Upper lobe of right lung (tissue), 1 donor: ENCODE results near the gene SH3D19. TPM values are rescaled to one million over a fixed set of nuclear protein-coding genes. Genes with fewer than 3 reads are reported as not detected.

Experiments
- ATAC-seq: fragments of 200-7000 bp; cut with Tn5 transposase; one replicate; pipeline ENCODE4 v1.9.1; 2020; ENCODE audit warnings: mild to moderate bottlenecking, moderate library complexity
- DNase-seq: peaks from one replicate; pipeline ENCODE4 v3.0.0-alpha.2; 2020
- H3K27ac ChIP-seq: fragments of 200-600 bp; one replicate; pipeline ENCODE4 v1.8.0; 2022
- H3K27me3 ChIP-seq: fragments of 200-600 bp; one replicate; pipeline ENCODE4 v1.8.0; 2022; ENCODE audit warnings: mild to moderate bottlenecking
- H3K36me3 ChIP-seq: fragments of 200-600 bp; one replicate; pipeline ENCODE4 v1.8.0; 2022
- H3K4me1 ChIP-seq: fragments of 200-600 bp; one replicate; pipeline ENCODE4 v1.8.0; 2022
- H3K4me3 ChIP-seq: fragments of 200-600 bp; one replicate; pipeline ENCODE4 v1.8.0; 2022; ENCODE audit warnings: mild to moderate bottlenecking
- H3K9me3 ChIP-seq: fragments of 200-600 bp; one replicate; pipeline ENCODE4 v1.8.0; 2022
- intact Hi-C: fragments of 100-400 bp; cut with DNase I; formaldehyde crosslinking; loops from one replicate; pipeline ENCODE4 v1.11.0; 2022
- total RNA-seq: library from RNA; stranded (reverse); fragmentation: NEBNext Ultra II Directional; extraction: Animal tissue kit (Norgen Biotek cat#: 25700); gene quantifications from one replicate; pipeline ENCODE4 v1.2.1, GENCODE V29; 2021
- TF ChIP-seq, protein P1 (sequence below): fragments of 200-600 bp; IDR thresholded peaks from one replicate; pipeline ENCODE4 v1.8.0; 2022; ENCODE audit warnings: antibody characterized with exemption
- donor health status: DM: no; HTN: yes; CAD: no; lungs with severe emphysema.

The SH3D19 gene
- total RNA-seq, 1 donor from 2014 or later, result 125 TPM

DNA sequence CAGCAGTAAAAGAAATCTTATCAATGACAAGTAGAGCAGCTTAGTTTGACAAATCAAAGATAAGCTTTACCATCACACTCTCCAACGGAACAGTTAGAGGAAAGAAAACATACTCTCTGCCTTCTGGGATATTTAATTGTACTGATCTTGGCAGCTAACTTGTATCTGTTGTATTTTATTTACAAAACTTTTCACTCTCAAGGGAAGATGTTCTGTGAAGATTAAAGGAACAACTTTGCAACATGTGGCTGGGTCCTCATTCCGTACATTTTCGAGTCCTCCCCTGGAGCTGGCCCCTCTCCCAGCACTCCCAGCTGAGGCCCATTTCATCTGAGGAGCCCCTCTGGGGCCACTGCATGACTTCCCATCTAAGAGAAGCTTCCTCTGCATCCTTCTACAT, 151.5 kb downstream of the SH3D19 start:
- Histone ChIP-seq H3K9me3 (no peaks in the 10 kb centered on the region), H3K27me3 (no peaks in the 10 kb centered on the region), H3K4me1 (peaks cover 17% of the 10 kb centered on the region), H3K4me3 (no peak overlapping the region), H3K27ac (no peak overlapping the region), H3K36me3 (peaks cover 26% of the 10 kb centered on the region)
- ATAC-seq (peak; percentile 61), DNase-seq (no peak)
- intact Hi-C loops, result no loop called here
- TF ChIP-seq, protein P1, sequence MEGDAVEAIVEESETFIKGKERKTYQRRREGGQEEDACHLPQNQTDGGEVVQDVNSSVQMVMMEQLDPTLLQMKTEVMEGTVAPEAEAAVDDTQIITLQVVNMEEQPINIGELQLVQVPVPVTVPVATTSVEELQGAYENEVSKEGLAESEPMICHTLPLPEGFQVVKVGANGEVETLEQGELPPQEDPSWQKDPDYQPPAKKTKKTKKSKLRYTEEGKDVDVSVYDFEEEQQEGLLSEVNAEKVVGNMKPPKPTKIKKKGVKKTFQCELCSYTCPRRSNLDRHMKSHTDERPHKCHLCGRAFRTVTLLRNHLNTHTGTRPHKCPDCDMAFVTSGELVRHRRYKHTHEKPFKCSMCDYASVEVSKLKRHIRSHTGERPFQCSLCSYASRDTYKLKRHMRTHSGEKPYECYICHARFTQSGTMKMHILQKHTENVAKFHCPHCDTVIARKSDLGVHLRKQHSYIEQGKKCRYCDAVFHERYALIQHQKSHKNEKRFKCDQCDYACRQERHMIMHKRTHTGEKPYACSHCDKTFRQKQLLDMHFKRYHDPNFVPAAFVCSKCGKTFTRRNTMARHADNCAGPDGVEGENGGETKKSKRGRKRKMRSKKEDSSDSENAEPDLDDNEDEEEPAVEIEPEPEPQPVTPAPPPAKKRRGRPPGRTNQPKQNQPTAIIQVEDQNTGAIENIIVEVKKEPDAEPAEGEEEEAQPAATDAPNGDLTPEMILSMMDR, result no peak

DNA sequence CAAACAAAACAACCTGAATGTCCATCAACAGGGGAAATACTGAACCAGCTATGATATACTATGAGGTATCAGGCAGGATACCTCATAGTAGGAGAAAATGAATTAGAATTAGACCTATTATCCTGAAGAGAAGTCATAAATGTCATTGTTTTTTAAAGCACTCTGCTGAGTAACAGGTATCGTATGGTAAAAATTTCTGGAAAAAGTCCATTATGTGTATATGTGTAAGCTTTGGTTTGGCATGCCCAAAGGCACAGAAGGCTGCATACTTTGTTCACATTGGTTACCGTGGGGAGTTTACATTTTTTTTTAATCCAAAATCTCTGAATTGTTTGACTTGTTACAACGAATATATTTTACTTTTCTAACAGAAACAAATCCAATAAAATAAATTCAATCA, 155.5 kb downstream of the SH3D19 start:
- Histone ChIP-seq H3K27ac (no peak overlapping the region), H3K4me3 (no peak overlapping the region), H3K9me3 (no peaks in the 10 kb centered on the region), H3K4me1 (peaks cover 27% of the 10 kb centered on the region), H3K36me3 (peaks cover 11% of the 10 kb centered on the region), H3K27me3 (no peaks in the 10 kb centered on the region)
- TF ChIP-seq, protein P1, result no peak
- intact Hi-C loops, result no loop called here
- ATAC-seq (no peak), DNase-seq (no peak)

DNA sequence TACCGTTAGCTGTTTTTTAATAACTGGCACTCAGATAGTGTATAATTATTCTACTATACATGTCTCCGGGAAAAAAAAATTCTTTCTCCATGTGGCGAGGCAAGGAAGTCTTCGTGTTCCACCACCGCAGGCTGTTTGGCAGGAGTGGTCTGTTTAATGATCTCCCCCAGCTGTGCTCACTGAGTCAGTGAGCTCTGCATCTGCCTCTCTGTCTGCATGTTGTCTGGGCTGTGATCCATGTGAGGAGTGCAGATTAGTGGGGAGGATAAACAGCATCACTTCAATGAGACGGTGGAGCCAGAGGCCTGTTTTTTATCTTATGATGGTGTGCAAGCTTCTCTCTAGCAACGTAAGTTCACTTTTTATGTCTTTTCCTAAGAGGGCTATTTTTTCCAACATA, 156.2 kb downstream of the SH3D19 start:
- intact Hi-C loops, result no loop called here
- Histone ChIP-seq H3K4me1 (peaks cover 27% of the 10 kb centered on the region), H3K27me3 (no peaks in the 10 kb centered on the region), H3K27ac (no peak overlapping the region), H3K4me3 (no peak overlapping the region), H3K36me3 (peaks cover 12% of the 10 kb centered on the region), H3K9me3 (no peaks in the 10 kb centered on the region)
- TF ChIP-seq, protein P1, result no peak
- ATAC-seq, result peak; percentile 86
- no peak for DNase-seq

DNA sequence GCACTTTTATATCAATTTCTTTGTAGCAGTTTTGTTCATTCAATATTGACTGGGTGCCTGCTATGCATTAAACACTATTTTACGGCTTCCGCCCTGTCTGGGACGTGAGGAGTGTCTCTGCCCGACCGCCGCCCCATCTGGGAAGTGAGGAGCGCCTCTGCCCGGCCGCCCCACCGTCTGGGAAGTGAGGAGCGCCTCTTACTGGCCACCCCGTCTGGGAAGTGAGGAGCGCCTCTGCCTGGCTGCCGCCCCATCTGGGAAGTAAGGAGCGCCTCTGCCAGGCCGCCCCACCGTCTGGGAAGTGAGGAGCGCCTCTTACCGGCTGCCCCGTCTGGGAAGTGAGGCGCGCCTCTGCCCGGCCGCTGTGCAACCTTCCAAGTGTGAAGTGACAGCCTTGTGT, 157.8 kb downstream of the SH3D19 start:
- TF ChIP-seq, protein P1, result no peak
- DNase-seq (no peak), ATAC-seq (no peak)
- peaks cover 21% of the 10 kb centered on the region for H3K4me1 ChIP-seq
- no peak overlapping the region for H3K4me3 ChIP-seq
- intact Hi-C loops, result no loop called here
- H3K27ac ChIP-seq, result peak overlapping the region; percentile 18
- no peaks in the 10 kb centered on the region for H3K9me3 ChIP-seq
- no peaks in the 10 kb centered on the region for H3K27me3 ChIP-seq
- peaks cover 14% of the 10 kb centered on the region for H3K36me3 ChIP-seq

DNA sequence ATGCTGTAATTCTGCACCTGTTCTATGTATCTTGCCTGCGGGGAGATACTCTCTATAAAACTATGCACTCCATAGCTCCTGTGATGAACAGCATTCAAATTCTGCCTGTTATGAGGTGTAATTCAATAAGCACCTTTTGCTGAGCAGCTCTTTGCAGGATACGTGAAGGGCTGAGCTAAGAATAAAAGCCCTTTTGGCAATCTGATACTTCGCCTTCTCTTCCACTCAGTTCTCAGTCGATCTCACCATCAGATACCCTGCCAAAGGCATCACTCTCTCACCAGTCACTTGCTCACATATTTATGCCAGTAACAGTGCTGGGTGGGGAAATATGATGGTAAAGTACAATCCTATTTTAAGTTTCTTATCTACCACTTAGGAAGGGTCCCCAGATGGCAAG, 158.8 kb downstream of the SH3D19 start:
- no peak for DNase-seq
- peaks cover 21% of the 10 kb centered on the region for H3K4me1 ChIP-seq
- H3K27ac ChIP-seq, result peak overlapping the region; percentile 18
- H3K9me3 ChIP-seq, result no peaks in the 10 kb centered on the region
- TF ChIP-seq, protein P1, result no peak
- peaks cover 14% of the 10 kb centered on the region for H3K36me3 ChIP-seq
- H3K4me3 ChIP-seq, result no peak overlapping the region
- no peak for ATAC-seq
- H3K27me3 ChIP-seq, result no peaks in the 10 kb centered on the region
- intact Hi-C loops, result no loop called here
